NCI-H2196 treated with DMSO at 0.1 percent for 48 hours (cell line): ENCODE results near the gene CAP2.
"Not testable (repeated sequence)": the region's sequence is repeated elsewhere in the genome, so short reads cannot be mapped to it uniquely, and the experiment has no call there.

Source experiments
- DNase-seq: peaks from one replicate; lab custom pipeline; 2025; ENCODE audit not compliant: unreplicated experiment; lab: John Stamatoyannopoulos, UW

The CAP2 gene

DNA sequence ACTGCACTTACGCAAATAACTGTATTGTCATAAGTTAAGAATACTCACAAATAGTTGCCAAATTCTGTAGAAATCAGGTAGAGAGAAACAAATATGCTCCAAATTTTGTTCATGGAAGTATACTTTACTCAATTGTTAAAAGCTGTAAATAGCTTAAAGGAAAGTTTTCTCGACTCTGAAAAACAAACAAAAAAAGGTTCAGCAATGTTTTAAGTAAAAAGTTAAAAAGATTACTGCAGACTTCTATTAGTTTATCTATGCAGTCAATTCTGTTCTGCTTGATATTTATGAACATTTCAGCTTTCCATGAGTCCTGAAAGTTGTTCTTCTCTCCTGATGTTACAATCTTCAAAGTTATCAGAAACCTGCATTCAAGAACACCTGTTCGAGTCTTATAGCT is 169.2 kb downstream of the CAP2 start:
- no peak for DNase-seq

GRCh38 chr6:17565399-17565798 is 172.0 kb downstream of the CAP2 start:
- no peak for DNase-seq

- DNase-seq: no peak
Measured at GRCh38 chr6:17574866-17575560, 181.6 kb downstream of the CAP2 start.

DNA sequence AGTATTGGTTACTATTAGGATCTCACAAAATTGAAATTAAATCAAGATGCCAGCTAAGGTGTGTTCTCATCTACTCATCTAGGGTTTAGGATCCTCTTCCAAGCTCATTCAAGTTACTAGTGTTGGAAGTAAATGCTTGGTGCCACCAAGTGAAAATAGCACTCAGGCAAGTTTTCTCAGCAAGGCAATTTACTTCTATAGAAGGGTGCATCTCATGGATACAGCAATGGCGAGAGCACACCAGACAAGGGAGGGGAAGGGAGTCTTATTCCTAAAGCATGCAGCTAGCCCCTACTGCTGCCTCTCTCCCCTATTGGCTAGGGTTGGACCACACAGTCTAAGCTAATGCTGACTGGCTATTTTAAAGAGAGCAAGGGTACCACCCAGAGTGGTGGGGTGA is 183.7 kb downstream of the CAP2 start:
- no peak for DNase-seq

- DNase-seq: no peak
Measured at GRCh38 chr6:17580518-17581048, 187.2 kb downstream of the CAP2 start.

- DNase-seq: not testable (repeated sequence)
Measured at GRCh38 chr6:17581282-17581681, 187.9 kb downstream of the CAP2 start.

DNA sequence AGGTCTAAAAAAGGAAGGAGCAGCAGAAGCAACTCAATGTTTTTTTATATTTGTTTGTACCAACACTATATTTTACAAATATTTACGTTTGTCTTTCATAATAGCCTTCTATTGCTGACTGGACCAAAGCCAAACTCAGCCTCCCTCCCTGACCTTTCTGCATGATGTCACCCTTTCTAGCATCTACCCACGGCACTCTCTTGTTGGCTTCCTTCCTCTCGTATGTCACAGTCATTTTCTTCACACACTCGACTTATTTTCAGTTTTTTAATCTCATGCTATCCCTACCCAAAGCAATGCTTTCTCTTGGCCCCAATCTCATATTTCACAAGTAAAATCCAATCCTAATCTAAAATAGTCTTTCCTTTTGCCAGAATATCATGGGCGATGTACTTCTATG is 190.4 kb downstream of the CAP2 start:
- DNase-seq: no peak

- no peak for DNase-seq
Measured at GRCh38 chr6:17584241-17584803, 190.9 kb downstream of the CAP2 start.

DNA sequence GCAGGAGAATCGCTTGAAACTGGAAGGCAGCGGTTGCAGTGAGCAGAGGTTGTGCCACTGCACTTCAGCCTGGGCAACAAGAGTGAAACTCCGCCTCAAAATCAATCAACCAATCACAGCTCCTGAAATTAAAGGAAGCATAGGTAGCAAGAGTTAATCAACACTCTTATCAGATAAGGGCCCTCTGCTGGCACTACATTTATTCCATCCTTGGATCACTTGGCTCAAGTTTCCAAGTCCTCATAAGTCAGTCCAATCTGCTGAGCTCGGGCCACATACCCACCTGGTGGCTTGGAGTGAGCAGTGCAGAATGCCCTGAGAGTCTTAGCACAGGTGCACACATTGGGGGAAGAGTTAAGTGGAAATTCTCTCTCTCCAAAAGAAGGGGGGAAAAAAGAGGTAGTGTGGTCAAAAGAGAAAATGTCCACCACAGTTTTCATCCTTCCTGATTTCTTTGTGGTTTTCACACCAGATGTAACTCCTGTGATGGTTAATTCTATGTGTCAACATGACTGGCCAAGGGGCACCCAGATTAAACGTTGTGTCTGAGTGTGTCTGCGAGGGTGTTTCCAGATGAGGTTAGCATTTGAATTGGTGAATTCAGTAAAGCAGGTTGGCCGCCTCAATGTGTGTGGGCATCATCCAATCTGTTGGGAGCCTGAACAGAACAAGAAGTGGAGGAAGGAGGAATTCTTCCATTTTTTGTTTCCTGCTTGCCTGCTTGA is 192.5 kb downstream of the CAP2 start:
- DNase-seq: no peak

- not testable (repeated sequence) for DNase-seq
Measured at GRCh38 chr6:17586623-17587022, 193.2 kb downstream of the CAP2 start.

DNA sequence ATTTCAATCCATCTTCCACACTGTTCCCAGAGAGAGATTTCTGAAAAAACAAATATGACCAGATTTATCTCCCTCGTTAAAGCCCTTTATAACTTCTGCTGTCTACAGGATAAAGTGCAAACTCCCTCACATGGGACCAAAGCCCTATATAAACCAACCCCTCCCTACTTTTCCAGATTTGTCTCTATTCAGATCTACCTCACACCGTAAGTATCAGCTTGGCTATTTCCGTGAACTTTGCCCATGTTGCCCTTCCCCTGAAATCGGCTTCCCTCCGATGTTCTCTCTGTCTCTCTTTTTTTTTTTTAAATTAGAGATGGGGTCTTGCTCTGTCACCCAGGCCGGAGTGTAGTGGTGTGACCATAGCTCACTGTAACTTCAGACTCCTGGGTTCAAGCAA is 194.6 kb downstream of the CAP2 start:
- DNase-seq: no peak

DNA sequence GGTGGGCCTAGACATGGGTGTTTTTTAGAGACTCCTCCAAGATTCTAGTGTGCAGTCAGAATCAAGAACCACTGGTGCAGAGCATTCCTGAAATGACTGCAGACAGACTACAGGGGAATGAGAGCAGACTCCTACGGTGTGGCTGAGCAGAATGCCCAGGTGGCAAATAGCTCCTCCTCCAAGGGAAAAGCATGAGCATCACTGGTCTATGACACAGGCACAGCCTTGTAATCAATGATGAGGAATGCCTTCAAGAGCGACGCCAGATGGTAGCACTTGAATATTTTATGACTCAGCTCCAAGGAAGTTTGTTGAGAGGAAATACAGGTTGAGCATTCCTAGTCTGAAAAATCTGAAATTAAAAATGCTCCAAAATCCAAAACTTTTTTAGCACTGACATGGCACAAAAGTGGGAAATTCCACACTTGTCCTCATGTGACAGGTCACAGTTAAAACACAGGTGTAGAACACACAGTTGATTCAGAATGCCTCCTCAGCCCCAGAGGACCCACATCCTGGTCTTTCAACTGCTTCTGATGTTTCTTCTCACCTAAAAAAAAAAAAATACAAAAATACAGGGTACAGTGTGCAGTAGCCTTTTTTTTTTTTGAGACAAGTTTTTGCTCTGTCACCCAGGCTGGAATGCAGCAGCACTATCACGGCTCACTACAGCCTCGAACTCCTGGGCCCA is 196.2 kb downstream of the CAP2 start:
- DNase-seq: peak; percentile 44

DNA sequence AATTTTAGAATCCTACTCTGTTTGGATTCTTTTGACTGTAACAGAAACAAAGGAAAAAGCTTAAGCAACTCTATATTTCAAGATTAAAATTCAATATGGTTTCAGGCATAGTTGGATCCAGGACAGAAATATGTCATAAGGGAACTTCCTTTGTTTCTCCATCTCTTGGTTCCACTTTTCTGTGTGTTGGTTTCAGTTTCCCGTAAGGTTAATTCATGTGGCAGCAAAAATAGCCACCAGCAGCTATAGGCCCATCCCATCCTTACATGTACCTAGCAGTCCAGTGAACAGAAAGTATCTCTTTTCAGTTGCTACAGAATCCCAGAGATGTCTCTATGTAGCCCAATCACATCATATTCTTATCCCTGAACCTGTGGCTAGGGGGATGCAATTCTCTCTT is 197.9 kb downstream of the CAP2 start:
- DNase-seq: no peak

- no peak for DNase-seq
Measured at GRCh38 chr6:17593246-17593645, 199.9 kb downstream of the CAP2 start.

GRCh38 chr6:17596085-17596484 is 202.7 kb downstream of the CAP2 start:
- DNase-seq: no peak

GRCh38 chr6:17599877-17600526 is 206.6 kb downstream of the CAP2 start, which contains the start of gene FAM8A1:
Gene FAM8A1 (plus strand): TSS chr6:17600302. CDS start chr6:17600410, 108 bp downstream.
- peak; percentile 86 for DNase-seq

DNA sequence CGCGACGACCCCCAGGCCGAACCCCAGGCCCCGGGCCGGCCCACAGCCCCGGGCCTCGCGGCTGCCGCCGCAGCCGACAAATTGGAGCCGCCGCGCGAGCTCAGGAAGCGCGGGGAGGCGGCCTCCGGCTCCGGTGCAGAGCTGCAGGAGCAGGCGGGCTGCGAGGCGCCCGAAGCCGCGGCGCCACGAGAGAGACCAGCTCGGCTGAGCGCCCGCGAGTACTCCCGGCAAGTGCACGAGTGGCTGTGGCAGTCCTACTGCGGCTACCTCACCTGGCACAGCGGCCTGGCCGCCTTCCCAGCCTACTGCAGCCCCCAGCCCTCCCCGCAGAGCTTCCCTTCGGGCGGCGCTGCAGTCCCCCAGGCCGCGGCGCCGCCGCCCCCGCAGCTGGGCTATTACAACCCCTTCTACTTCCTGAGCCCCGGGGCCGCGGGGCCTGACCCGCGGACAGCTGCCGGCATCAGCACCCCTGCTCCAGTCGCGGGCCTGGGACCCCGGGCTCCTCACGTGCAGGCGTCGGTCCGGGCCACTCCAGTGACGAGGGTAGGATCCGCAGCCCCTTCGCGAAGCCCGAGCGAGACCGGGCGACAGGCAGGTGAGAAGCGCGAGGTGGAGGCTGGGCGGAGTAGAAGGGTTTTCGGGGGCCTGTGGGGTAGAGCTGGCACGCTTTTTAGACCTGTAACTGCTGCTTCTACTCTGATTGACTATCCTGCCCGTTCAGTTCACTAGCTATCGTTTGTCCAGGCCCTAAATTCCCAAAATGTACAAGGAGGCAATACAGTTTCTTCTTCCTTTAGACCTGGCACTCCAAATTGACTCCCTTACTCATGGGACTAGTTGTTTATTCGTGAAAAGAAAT is 207.4 kb downstream of the CAP2 start:
- no peak for DNase-seq

GRCh38 chr6:17601386-17601703 is 207.9 kb downstream of the CAP2 start:
- no peak for DNase-seq

GRCh38 chr6:17602888-17603287 is 209.5 kb downstream of the CAP2 start:
- no peak for DNase-seq

DNA sequence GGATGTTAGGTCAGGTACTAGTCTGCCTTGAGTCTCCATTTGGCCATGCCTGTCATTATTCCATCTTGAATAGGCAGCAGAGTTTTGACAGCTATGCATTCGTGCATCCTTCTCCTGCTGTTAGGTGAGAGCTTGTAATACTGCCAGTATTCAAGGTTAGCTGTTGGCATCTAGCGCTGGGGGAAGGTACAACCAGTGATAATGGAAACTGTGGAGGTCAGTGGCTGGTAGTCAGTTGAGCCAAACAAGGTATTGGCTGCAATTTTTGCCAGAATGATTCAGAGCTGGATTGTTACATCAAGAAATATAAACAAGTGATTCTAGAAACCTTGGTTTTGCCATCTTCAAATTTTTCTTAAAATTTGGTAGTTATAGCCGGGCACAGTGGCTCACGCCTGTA is 213.2 kb downstream of the CAP2 start:
- DNase-seq: no peak
